K562 (cell line): ENCODE data around the gene MAP3K19. TPM values are rescaled to one million over a fixed set of nuclear protein-coding genes. Genes with fewer than 3 reads are reported as not detected.

ENCODE experiments used
- ATAC-seq: fragments of 200-7000 bp; cut with Tn5 transposase; 3 replicates; pipeline ENCODE4 v1.9.1; 2020; ENCODE audit warnings: moderate library complexity
- BruUV-seq: library from RNA; stranded (reverse); fragments of 400-500 nt; replicated peaks from 2 replicates; lab custom pipeline; 2021; lab: Mats Ljungman, UMichigan
- CTCF ChIA-PET: fragments of 300-600 bp; formaldehyde crosslinking; extraction: SDS; loops from one replicate; lab custom pipeline; 2021; ENCODE audit warnings: low intra/inter-chr PET ratio; lab: Yijun Ruan, JAX
- POLR2A ChIA-PET: fragments of 300-600, 350-650 bp; sonication (Branson Sonifier 250); formaldehyde crosslinking; extraction: SDS; loops from one replicate; lab custom pipeline; 2021; ENCODE audit warnings: antibody characterized with exemption, inconsistent platforms; lab: Yijun Ruan, JAX
- DNase-seq, 4 experiments: peaks; one replicate each; pipeline versions ENCODE4 v3.0.0 to v3.0.0-alpha.2; 2011 to 2018; ENCODE audit warnings: low spot score in 3 of 4, mixed read lengths in 3 of 4; ENCODE audit errors: extremely low read depth in 1 of 4
- FAIRE-seq: peaks from 2 replicates; lab custom pipeline; 2011; peaks lifted over from hg19 to GRCh38; lab: Jason Lieb, UNC
- H2AFZ ChIP-seq: 2 replicates; pipeline ENCODE4 v1.6.0; 2011; ENCODE audit warnings: low read depth, low read length, control low read depth, inconsistent platforms
- H3K27ac ChIP-seq: fragments of 200-600 bp; 3 replicates; pipeline ENCODE4 v1.8.0; 2011; ENCODE audit warnings: low read depth, mild to moderate bottlenecking, control low read depth, inconsistent platforms, low read length, moderate library complexity, mixed read lengths; ENCODE audit errors: extremely low read depth
- H3K27me3 ChIP-seq, 2 experiments: fragments of 300-600 bp in 1 of 2; 2 replicates in 1 of 2; 3 replicates in 1 of 2; pipeline versions ENCODE4 v1.6.0 to v1.8.0; 2011; ENCODE audit warnings: inconsistent platforms in 2 of 2, low read length in 2 of 2, mild to moderate bottlenecking in 1 of 2, mixed read lengths in 1 of 2, moderate library complexity in 1 of 2; ENCODE audit not compliant: control insufficient read depth in 2 of 2, insufficient read depth in 2 of 2
- H3K36me3 ChIP-seq: fragments of 300-600 bp; 3 replicates; pipeline ENCODE4 v1.8.0; 2011; ENCODE audit warnings: mild to moderate bottlenecking, low read length, inconsistent platforms; ENCODE audit not compliant: control insufficient read depth, insufficient read depth
- H3K4me1 ChIP-seq, 2 experiments: fragments of 200-600 bp in 1 of 2; replicated peaks in 1 of 2; 2 replicates in 1 of 2; 3 replicates in 1 of 2; pipeline versions ENCODE4 v1.5.1 to v1.8.0; 2011; ENCODE audit warnings: inconsistent platforms in 2 of 2, low read length in 2 of 2, mild to moderate bottlenecking in 1 of 2, mixed read lengths in 1 of 2, moderate library complexity in 1 of 2; ENCODE audit not compliant: control insufficient read depth in 2 of 2, insufficient read depth in 2 of 2
- H3K4me2 ChIP-seq: 2 replicates; pipeline ENCODE4 v1.6.1; 2011; ENCODE audit warnings: low read length, control low read depth, inconsistent platforms, mixed read lengths; ENCODE audit not compliant: insufficient read depth
- H3K4me3 ChIP-seq: fragments of 200-600 bp; sonication (generic), shearing (Covaris generic); 2 replicates; pipeline ENCODE4 v1.5.1; 2016; ENCODE audit warnings: control low read depth, inconsistent platforms
- H3K79me2 ChIP-seq: fragments of 200-600 bp; 3 replicates; pipeline ENCODE4 v1.8.0; 2011; ENCODE audit warnings: low read length, inconsistent platforms; ENCODE audit not compliant: control insufficient read depth, insufficient read depth
- H3K9ac ChIP-seq, 2 experiments: 2 replicates each; pipeline versions ENCODE4 v1.6.0 to v1.6.1; 2011; ENCODE audit warnings: low read depth in 2 of 2, low read length in 2 of 2, control low read depth in 1 of 2, inconsistent platforms in 1 of 2, mild to moderate bottlenecking in 1 of 2, mixed read lengths in 1 of 2; ENCODE audit not compliant: insufficient read depth in 1 of 2
- H3K9me1 ChIP-seq: one replicate; pipeline ENCODE4 v1.6.0; 2011; ENCODE audit warnings: inconsistent platforms, mild to moderate bottlenecking, low read length, moderate library complexity; ENCODE audit not compliant: control insufficient read depth, insufficient read depth
- H3K9me3 ChIP-seq: replicated peaks from 2 replicates; pipeline ENCODE4 v1.5.1; 2011; ENCODE audit warnings: low read depth, low read length, inconsistent platforms; ENCODE audit not compliant: control insufficient read depth, insufficient read depth
- H4K20me1 ChIP-seq: replicated peaks from 2 replicates; pipeline ENCODE4 v1.6.1; 2011; ENCODE audit warnings: low read length, inconsistent platforms, mixed read lengths; ENCODE audit not compliant: control insufficient read depth, insufficient read depth
- CBX2 ChIP-seq: fragments of 200-600 bp; sonication (generic); IDR thresholded peaks from one replicate; pipeline ENCODE4 v1.6.1; 2012; ENCODE audit warnings: mild to moderate bottlenecking, low read length, inconsistent platforms; ENCODE audit not compliant: insufficient read depth, poor library complexity, severe bottlenecking
- CCNT2 ChIP-seq: IDR thresholded peaks from 2 replicates; pipeline ENCODE4 v1.6.1; 2011; ENCODE audit warnings: borderline replicate concordance, low read depth, mild to moderate bottlenecking, moderate library complexity, mixed read lengths, low read length; ENCODE audit not compliant: insufficient read length; ENCODE audit errors: extremely low read depth
- FOXP1 ChIP-seq: sonication (generic); formaldehyde crosslinking; IDR thresholded peaks from 2 replicates; pipeline ENCODE4 v1.8.0; 2022; ENCODE audit warnings: mild to moderate bottlenecking, missing genetic modification reagents
- HDAC1 ChIP-seq, 2 experiments: fragments of 450-650 bp; IDR thresholded peaks; 2 replicates each; pipeline ENCODE4 v1.6.1; 2016 to 2017; ENCODE audit warnings: inconsistent platforms in 1 of 2, mild to moderate bottlenecking in 1 of 2, moderate library complexity in 1 of 2
- HDAC3 ChIP-seq: fragments of 450-650 bp; IDR thresholded peaks from 2 replicates; pipeline ENCODE4 v1.6.1; 2018; ENCODE audit warnings: borderline replicate concordance, mild to moderate bottlenecking, moderate library complexity; ENCODE audit not compliant: partially characterized antibody
- HES1 ChIP-seq: fragments of 450-650 bp; IDR thresholded peaks from 2 replicates; pipeline ENCODE4 v1.6.1; 2016; ENCODE audit warnings: low read depth, mild to moderate bottlenecking, moderate library complexity
- MAFK ChIP-seq: IDR thresholded peaks from 2 replicates; pipeline ENCODE4 v1.6.1; 2011; ENCODE audit warnings: low read length, improper control_type of control experiment
- MYC ChIP-seq, 2 experiments: fragments of 250-450 bp in 1 of 2; sonication (Bioruptor Pico) in 1 of 2; IDR thresholded peaks; 2 replicates each; pipeline versions ENCODE4 v1.5.1 to v1.6.1; 2012 to 2021; ENCODE audit warnings: low read depth in 2 of 2, borderline replicate concordance in 1 of 2, improper control_type of control experiment in 1 of 2, low read length in 1 of 2, mild to moderate bottlenecking in 1 of 2, moderate library complexity in 1 of 2
- PHF21A ChIP-seq: fragments of 450-650 bp; IDR thresholded peaks from 2 replicates; pipeline ENCODE4 v1.6.1; 2017; ENCODE audit warnings: low read depth, borderline replicate concordance
- PKNOX1 ChIP-seq: fragments of 450-650 bp; IDR thresholded peaks from 2 replicates; pipeline ENCODE4 v1.6.1; 2016
- TAL1 ChIP-seq: fragments of 450-650 bp; IDR thresholded peaks from 2 replicates; pipeline ENCODE4 v1.6.1; 2016; ENCODE audit warnings: mild to moderate bottlenecking
- VEZF1 ChIP-seq: fragments of 200-800 bp; sonication (Bioruptor generic); IDR thresholded peaks from 2 replicates; pipeline ENCODE4 v1.6.1; 2017; ENCODE audit warnings: missing genetic modification characterization, missing compliant biosample characterization
- ZNF232 ChIP-seq: sonication (generic); formaldehyde crosslinking; IDR thresholded peaks from 2 replicates; pipeline ENCODE4 v1.8.0; 2022; ENCODE audit warnings: mild to moderate bottlenecking, missing genetic modification reagents
- ZNF239 ChIP-seq: fragments of 250-450 bp; sonication (Bioruptor Pico); IDR thresholded peaks from 2 replicates; pipeline ENCODE4 v1.4.0; 2020; ENCODE audit warnings: mild to moderate bottlenecking
- ZNF354B ChIP-seq: fragments of 250-450 bp; sonication (Bioruptor Pico); IDR thresholded peaks from 2 replicates; pipeline ENCODE4 v1.4.0; 2020
- ZNF766 ChIP-seq: fragments of 200-800 bp; sonication (Bioruptor generic); conservative IDR thresholded peaks from 2 replicates; pipeline ENCODE4 v1.6.1; 2016; ENCODE audit warnings: missing genetic modification characterization, missing compliant biosample characterization
- in situ Hi-C: fragments of 300-500 bp; cut with MboI; formaldehyde crosslinking; loops from 4 replicates; pipeline ENCODE4 v1.15.0; 2018; ENCODE audit warnings: inconsistent platforms, mixed read lengths
- intact Hi-C: fragments of 100-400 bp; cut with micrococcal nuclease; formaldehyde crosslinking; loops from 2 replicates; pipeline ENCODE4 v1.14.2; 2022
- polyA plus RNA-seq, 8 experiments: library from polyadenylated mRNA; depleted of rRNA in 4 of 8; stranded (reverse) in 5 of 8; unstranded in 3 of 8; fragments of >200 nt; fragmentation: Nextera tagmentation in 2 of 8; fragmentation: Illumina TruSeq in 1 of 8; extraction: Ambion mirVana in 2 of 8; extraction: Trizol in 1 of 8; gene quantifications; 2 replicates each; pipeline versions ENCODE4 v1.2.1 to v1.2.3, GENCODE V29; 2011 to 2014; ENCODE audit warnings: inconsistent platforms in 1 of 8, missing spikeins in 1 of 8
- total RNA-seq, 7 experiments: library from RNA; depleted of rRNA in 6 of 7; stranded (reverse); fragments of >200 nt in 6 of 7; fragmentation: Illumina TruSeq in 2 of 7; extraction: Trizol in 2 of 7; gene quantifications; 2 replicates each; pipeline versions ENCODE4 v1.2.1 to v1.2.3, GENCODE V29; 2011 to 2021; ENCODE audit warnings: low replicate concordance in 1 of 7
- TF ChIP-seq, protein P1 (sequence below): fragments of 250-450 bp; sonication (Bioruptor Pico); IDR thresholded peaks from 2 replicates; pipeline ENCODE4 v1.8.0; 2021; ENCODE audit warnings: borderline replicate concordance, mild to moderate bottlenecking, moderate library complexity; ENCODE audit not compliant: poor library complexity, severe bottlenecking
- TF ChIP-seq, protein P2 (sequence below): fragments of 250-450 bp; sonication (Bioruptor Pico); IDR thresholded peaks from 2 replicates; pipeline ENCODE4 v1.8.0; 2021; ENCODE audit warnings: mild to moderate bottlenecking, moderate library complexity

The MAP3K19 gene
- total and polyA plus RNA-seq, 9 of the 15 experiments (the other 6 are each of a cell fraction or from before 2014, with no cell fraction given), result 0.29 TPM; not detected in 8

DNA sequence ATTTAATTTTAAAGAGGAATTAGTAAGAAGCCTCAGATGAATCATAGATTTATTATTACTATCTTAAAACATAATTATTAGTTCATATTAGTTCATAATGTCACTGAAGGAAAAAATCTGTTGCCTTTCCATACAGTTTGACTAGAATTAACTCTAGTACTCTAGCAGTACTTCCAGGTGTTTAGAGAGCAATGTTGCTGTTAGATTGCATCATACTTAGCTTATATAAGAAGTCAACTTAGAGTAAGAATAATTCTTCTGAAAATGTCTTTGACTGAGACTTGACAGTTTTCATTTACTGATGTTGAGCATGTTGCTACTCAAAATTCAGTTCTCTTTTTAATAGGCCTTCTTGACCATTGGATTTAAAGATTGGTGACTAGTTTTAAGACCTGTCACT is 9.5 kb upstream of the MAP3K19 start:
- BruUV-seq, result no TSS peak
- Histone ChIP-seq H3K9me1 (no peaks in the 10 kb centered on the region), H3K27ac (no peak overlapping the region), H4K20me1 (no peaks in the 10 kb centered on the region; the same call in 1 of the 2 replicates), H3K4me2 (no peak overlapping the region), H2AFZ (no peak overlapping the region), H3K9me3 (no peaks in the 10 kb centered on the region), H3K9ac (no peak overlapping the region), H3K36me3 (peaks cover 45% of the 10 kb centered on the region), H3K79me2 (peaks cover 74% of the 10 kb centered on the region), H3K27me3 (no peaks in the 10 kb centered on the region), H3K4me3 (no peak overlapping the region), H3K4me1 (peaks cover 8 to 9% of the 10 kb centered on the region in 2 experiments; a peak in 3 of 5 replicates)
- DNase-seq (no peak), FAIRE-seq (no peak), ATAC-seq (no peak)
- POLR2A ChIA-PET, result interaction anchor here (0.6 to 1.4 kb wide), 3 partner anchors 13 to 735 kb away, joined by 3 to 4 read pairs (median 3); no protein-coding TSS in a partner anchor
- in situ Hi-C loops (no loop called here), intact Hi-C loops (no loop called here)
- CTCF ChIA-PET, result no interaction called here
- peak; percentile 50; the same call in 1 of the 2 replicates for TF ChIP-seq ZNF766 (CRISPR knock-in tag)
- TF ChIP-seq PKNOX1, result peak; percentile 41
- TF ChIP-seq ZNF354B (CRISPR knock-in tag), result no peak
- no peak for TF ChIP-seq HDAC1 (IDR thresholded peaks at IDR 0.05)
- TF ChIP-seq TAL1, result no peak
- TF ChIP-seq FOXP1, result no peak
- no peak for TF ChIP-seq ZNF232 (CRISPR knock-in tag)
- no peak for TF ChIP-seq PHF21A
- TF ChIP-seq MAFK, result no peak
- TF ChIP-seq HDAC3, result no peak
- TF ChIP-seq HES1, result no peak
- TF ChIP-seq CCNT2, result no peak
- no peak for TF ChIP-seq ZNF239 (CRISPR knock-in tag)
- TF ChIP-seq, protein P1, sequence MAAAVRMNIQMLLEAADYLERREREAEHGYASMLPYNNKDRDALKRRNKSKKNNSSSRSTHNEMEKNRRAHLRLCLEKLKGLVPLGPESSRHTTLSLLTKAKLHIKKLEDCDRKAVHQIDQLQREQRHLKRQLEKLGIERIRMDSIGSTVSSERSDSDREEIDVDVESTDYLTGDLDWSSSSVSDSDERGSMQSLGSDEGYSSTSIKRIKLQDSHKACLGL, result no peak
- TF ChIP-seq, protein P2, sequence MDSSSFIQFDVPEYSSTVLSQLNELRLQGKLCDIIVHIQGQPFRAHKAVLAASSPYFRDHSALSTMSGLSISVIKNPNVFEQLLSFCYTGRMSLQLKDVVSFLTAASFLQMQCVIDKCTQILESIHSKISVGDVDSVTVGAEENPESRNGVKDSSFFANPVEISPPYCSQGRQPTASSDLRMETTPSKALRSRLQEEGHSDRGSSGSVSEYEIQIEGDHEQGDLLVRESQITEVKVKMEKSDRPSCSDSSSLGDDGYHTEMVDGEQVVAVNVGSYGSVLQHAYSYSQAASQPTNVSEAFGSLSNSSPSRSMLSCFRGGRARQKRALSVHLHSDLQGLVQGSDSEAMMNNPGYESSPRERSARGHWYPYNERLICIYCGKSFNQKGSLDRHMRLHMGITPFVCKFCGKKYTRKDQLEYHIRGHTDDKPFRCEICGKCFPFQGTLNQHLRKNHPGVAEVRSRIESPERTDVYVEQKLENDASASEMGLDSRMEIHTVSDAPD (CRISPR knock-in tag), result no peak
- TF ChIP-seq CBX2, result no peak
- TF ChIP-seq MYC (IDR thresholded peaks at IDR 0.05; ENCODE audit: low read depth, low read length), result peak; percentile 33; the same call in 1 of the 2 replicates
- TF ChIP-seq MYC (CRISPR knock-in tag; IDR thresholded peaks at IDR 0.05; ENCODE audit: borderline replicate concordance, low read depth), result no peak
- no peak for TF ChIP-seq VEZF1 (CRISPR knock-in tag)
